GM19328 (cell line): ENCODE results near the gene SETD4.
"Not testable (repeated sequence)": the region's sequence is repeated elsewhere in the genome, so short reads cannot be mapped to it uniquely, and the experiment has no call there.

Experiments used
- ATAC-seq: cut with Tn5 transposase; IDR thresholded peaks from one replicate; pipeline ENCODE4 v1.9.1; 2021; ENCODE audit warnings: mild to moderate bottlenecking, moderate library complexity; ENCODE audit not compliant: unreplicated experiment

The SETD4 gene

GRCh38 chr21:36060159-36060921 lies at the start of gene SETD4:
Gene SETD4, minus strand, starts transcription at chr21:36060526. Its CDS starts 1,638 bp downstream, at chr21:36058888.
- peak; percentile 91 for ATAC-seq

GRCh38 chr21:36109868-36110267 lies 49.5 kb upstream of the SETD4 start:
- no peak for ATAC-seq

GRCh38 chr21:36105327-36105842 lies 45.1 kb upstream of the SETD4 start:
- no peak for ATAC-seq

GRCh38 chr21:36104317-36105300 lies 44.3 kb upstream of the SETD4 start:
- ATAC-seq: no peak

- ATAC-seq: no peak
Measured at GRCh38 chr21:36103434-36103833, 43.1 kb upstream of the SETD4 start.

- ATAC-seq: no peak
Measured at GRCh38 chr21:36100971-36101641, 40.8 kb upstream of the SETD4 start.

- not testable (repeated sequence) for ATAC-seq
Measured at GRCh38 chr21:36099695-36100211, 39.4 kb upstream of the SETD4 start.

- ATAC-seq: no peak
Measured at GRCh38 chr21:36099000-36099399, 38.7 kb upstream of the SETD4 start.

- no peak for ATAC-seq
Measured at GRCh38 chr21:36098182-36098532, 37.8 kb upstream of the SETD4 start.

- ATAC-seq: no peak
Measured at GRCh38 chr21:36097427-36098181, 37.3 kb upstream of the SETD4 start.

GRCh38 chr21:36096398-36097290 lies 36.3 kb upstream of the SETD4 start:
- no peak for ATAC-seq

- ATAC-seq: no peak
Measured at GRCh38 chr21:36093512-36093911, 33.2 kb upstream of the SETD4 start.

GRCh38 chr21:36092681-36093080 lies 32.4 kb upstream of the SETD4 start:
- ATAC-seq: no peak

GRCh38 chr21:36089946-36090345 lies 29.6 kb upstream of the SETD4 start:
- ATAC-seq: no peak

GRCh38 chr21:36087362-36088138 lies 27.2 kb upstream of the SETD4 start:
- ATAC-seq: no peak

- ATAC-seq: no peak
Measured at GRCh38 chr21:36082237-36082664, 21.9 kb upstream of the SETD4 start.

- no peak for ATAC-seq
Measured at GRCh38 chr21:36080386-36080785, 20.1 kb upstream of the SETD4 start.

- no peak for ATAC-seq
Measured at GRCh38 chr21:36079671-36080070, 19.3 kb upstream of the SETD4 start.
